ENCODE measurements around the gene AOAH.

DNA sequence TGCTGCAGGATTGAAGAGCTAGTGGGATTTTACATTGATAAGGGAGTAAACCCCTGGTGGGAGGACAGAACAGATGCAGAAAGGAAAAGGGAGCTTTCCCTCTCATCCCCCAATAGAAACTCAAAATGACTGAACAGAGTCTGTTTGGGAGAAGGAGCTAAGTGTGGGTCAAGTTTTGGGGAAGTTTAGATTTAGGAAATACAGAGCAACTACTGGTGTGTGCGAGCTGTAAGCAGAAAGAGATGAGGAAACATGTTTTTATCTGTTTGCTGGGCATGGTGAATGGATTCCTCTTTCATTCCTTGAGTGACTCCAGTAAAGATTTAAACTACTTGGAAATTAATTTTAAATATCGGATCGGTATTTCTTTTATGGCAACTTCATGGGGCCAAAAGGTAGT, 132.7 kb downstream of the AOAH start:
- no peak for TF ChIP-seq ZNF770 (CRISPR knock-in tag; IDR thresholded peaks at IDR 0.05)
- no peak for TF ChIP-seq ZNF274 (CRISPR knock-in tag; IDR thresholded peaks at IDR 0.05)
- no peak for TF ChIP-seq ZNF598 (CRISPR knock-in tag; IDR thresholded peaks at IDR 0.05; ENCODE audit: borderline replicate concordance)
- TF ChIP-seq, protein P1, sequence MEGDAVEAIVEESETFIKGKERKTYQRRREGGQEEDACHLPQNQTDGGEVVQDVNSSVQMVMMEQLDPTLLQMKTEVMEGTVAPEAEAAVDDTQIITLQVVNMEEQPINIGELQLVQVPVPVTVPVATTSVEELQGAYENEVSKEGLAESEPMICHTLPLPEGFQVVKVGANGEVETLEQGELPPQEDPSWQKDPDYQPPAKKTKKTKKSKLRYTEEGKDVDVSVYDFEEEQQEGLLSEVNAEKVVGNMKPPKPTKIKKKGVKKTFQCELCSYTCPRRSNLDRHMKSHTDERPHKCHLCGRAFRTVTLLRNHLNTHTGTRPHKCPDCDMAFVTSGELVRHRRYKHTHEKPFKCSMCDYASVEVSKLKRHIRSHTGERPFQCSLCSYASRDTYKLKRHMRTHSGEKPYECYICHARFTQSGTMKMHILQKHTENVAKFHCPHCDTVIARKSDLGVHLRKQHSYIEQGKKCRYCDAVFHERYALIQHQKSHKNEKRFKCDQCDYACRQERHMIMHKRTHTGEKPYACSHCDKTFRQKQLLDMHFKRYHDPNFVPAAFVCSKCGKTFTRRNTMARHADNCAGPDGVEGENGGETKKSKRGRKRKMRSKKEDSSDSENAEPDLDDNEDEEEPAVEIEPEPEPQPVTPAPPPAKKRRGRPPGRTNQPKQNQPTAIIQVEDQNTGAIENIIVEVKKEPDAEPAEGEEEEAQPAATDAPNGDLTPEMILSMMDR (CRISPR knock-in tag; IDR thresholded peaks at IDR 0.05), result no peak
- TF ChIP-seq, protein P2, sequence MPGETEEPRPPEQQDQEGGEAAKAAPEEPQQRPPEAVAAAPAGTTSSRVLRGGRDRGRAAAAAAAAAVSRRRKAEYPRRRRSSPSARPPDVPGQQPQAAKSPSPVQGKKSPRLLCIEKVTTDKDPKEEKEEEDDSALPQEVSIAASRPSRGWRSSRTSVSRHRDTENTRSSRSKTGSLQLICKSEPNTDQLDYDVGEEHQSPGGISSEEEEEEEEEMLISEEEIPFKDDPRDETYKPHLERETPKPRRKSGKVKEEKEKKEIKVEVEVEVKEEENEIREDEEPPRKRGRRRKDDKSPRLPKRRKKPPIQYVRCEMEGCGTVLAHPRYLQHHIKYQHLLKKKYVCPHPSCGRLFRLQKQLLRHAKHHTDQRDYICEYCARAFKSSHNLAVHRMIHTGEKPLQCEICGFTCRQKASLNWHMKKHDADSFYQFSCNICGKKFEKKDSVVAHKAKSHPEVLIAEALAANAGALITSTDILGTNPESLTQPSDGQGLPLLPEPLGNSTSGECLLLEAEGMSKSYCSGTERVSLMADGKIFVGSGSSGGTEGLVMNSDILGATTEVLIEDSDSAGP (CRISPR knock-in tag; IDR thresholded peaks at IDR 0.05; ENCODE audit: borderline replicate concordance), result no peak
- no peak for TF ChIP-seq ZNF496 (CRISPR knock-in tag; IDR thresholded peaks at IDR 0.05; ENCODE audit: insufficient replicate concordance)
- no peak for TF ChIP-seq CEBPB (IDR thresholded peaks at IDR 0.05; ENCODE audit: borderline replicate concordance, low read depth, low read length)
- TF ChIP-seq ZNF768 (CRISPR knock-in tag; IDR thresholded peaks at IDR 0.05), result no peak
- TF ChIP-seq TCF7L2 (IDR thresholded peaks at IDR 0.05; ENCODE audit: low read depth, low read length), result no peak
- no peak for TF ChIP-seq HNF1B (CRISPR knock-in tag; IDR thresholded peaks at IDR 0.05)
- TF ChIP-seq ZNF20 (CRISPR knock-in tag; IDR thresholded peaks at IDR 0.05), result no peak

Measured in HepG2 (cell line).